ENCODE measurements around the gene KNDC1.

KNDC1 gene

DNA sequence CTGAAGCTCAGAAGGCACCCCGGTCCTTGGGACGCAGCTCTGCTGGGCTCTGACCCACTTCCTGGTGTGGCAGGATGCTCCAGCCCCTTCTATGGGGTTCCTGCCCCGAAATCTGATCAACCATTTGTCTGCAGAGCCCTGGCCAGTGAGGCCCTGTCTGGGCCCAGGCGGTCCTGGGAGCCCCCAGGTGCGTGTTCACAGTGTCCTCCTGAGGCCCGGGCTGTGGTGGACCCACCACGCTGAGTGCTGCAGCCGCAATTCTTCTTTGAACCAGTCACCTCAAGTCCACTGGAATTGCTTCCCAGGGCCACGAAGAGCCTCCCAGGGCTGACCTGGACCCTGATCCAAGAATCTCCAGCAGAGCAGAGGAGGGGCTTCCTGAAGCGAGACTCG is 19.1 kb downstream of the KNDC1 start:
- no peak for DNase-seq

- no peak for DNase-seq
Observed at GRCh38 chr10:133179651-133180050, 19.6 kb downstream of the KNDC1 start.

DNA sequence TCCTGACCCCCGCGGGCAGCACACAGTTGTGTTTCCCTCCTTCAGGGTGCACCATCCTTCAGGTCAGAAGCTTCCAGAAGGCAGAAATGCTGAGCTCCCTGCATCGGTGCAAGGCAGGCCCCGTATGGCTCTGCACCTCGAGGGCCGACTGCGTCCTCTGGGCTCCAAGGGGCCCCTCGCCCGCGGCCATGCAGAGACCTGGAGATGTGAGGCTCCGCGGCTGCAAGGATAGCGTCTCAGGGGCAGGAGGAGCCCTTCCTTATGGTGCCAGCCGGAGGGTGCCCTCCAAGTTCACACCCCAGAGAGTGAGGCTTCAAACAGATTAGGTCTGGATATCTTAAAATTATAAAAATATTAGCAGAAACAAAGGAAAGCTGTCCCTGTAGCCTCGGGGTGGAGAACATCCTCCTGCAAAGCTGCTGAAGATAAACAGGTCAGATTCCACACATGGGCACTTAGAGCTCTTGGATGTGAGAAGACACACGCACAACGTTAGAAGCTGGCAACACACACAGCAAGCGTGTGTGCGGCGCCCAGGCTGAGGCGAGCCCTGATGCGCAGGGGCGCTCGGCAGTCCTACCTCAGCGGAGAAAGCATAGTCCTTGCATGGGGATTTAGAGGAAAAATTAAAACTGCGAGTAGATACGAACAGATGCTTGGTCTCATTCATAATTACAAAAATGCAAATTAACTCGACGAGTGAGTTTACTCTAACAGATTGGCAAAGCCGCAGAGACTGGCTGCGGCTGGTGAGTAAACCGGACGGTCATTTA is 20.4 kb downstream of the KNDC1 start:
- no peak for DNase-seq

DNA sequence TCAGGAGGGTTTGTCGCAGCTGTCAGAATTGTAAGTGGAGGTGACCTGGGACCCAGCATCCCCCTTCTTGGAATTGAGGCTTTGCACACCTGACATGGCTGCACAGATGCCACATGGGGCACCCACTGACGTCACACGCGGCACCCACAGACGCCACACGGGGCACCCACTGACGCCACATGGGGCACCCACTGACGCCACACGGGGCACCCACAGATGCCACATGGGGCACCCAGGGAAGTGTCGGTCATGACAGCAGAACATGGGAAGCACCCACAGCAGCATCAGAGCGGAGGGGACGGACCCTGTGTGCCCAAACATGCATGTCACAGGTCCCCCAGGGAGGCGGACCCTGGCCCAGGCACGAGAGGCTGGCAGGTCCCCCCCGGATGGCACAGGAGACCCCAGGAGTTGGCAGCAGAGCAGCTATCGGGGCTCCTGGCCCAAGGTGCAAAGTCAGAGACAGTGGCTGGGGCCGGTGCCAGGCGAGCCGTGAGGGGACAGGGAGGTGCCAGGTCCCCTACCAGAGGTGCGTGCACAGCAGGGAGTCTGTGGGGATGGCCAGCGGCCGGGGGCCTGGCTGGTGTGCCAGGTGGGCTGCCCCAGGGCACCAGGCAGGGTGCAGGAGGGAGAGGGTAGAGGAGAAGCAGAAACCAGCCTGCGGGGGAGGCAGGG is 21.1 kb downstream of the KNDC1 start:
- no peak for DNase-seq

GRCh38 chr10:133182190-133182589 is 22.2 kb downstream of the KNDC1 start:
- no peak for DNase-seq

- no peak for DNase-seq
Observed at GRCh38 chr10:133182791-133183645, 23.0 kb downstream of the KNDC1 start.

DNA sequence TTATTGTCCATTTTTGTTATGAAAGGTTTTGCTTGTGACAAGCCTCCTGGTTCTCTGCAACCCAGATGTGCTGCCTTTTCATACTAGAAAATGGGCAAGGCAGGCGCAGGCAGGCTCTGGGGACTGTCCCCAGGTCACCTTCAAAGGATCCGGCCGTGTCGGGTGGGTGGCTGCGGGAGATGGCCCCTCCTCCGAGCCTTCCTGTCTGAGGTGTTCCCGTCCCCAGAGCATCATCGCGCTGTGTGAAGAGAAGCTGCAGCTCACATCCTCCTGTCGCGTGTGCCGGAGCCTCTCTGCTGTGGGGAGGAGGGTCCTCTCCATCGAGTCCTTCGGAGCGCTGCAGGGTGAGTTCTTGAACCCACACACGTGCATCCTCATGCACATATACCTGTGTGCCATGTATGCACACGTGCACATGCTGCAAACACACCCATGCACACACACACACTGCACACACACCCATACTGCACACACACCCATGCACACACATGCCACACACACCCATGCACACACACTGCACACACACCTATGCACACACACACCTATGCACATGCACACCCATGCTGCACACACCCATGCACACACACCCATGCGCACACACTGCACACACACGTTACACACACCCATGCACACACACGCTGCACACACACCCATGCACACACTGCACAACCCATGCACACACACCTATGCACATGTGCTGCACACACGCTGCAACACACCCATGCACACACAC is 23.8 kb downstream of the KNDC1 start:
- no peak for DNase-seq

DNA sequence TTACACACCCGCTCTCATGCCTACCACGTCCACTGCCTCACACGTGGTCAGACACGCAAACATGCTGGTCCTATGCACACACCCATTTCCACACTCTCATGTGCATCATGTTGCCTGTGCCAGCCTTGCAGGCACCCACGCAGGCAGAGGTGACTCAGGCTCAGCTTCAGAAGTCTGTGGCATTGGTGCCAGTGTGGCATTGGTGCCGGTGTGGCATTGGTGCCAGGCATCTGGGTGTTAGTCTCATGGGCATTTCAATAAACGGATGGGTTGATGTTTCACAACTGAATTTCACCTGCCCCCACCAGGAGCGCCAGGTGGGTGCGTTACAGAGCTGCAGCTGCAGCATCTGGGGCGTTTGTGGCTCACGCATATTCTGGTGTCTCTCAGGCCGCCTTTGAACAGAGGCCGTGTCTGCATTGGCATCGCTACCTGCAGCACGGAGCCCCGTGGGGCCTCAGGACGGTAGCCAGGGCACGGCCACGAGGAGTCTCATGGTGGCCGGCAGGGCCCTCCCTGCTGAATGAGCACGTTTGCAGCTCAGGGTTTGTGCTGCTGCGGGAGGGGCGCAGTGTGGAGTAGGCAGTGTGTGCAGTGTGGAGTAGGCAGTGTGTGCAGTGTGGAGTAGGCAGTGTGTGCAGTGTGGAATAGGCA is 24.7 kb downstream of the KNDC1 start:
- DNase-seq = no peak

GRCh38 chr10:133185421-133185820 is 25.4 kb downstream of the KNDC1 start:
- DNase-seq = no peak

DNA sequence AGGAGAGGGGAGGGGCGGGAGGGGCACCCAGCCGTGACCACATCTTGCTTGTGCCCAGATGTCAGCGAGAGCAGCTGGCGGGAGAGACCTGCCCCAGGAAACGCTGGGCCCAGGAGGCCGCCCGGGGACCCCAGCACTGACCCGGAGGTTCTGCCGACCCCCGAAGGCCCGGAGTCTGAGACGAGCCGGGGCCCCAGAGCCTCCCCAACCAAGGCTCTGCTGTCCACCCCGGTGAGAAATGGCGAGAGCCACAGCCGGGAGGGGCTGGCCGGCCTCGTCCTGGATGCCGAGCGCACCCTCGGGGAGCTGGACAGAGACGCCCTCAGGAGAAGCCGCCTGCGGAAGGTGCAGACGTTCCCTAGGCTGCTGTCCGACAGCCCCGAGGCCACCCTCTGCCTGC is 25.9 kb downstream of the KNDC1 start:
- no peak for DNase-seq

DNA sequence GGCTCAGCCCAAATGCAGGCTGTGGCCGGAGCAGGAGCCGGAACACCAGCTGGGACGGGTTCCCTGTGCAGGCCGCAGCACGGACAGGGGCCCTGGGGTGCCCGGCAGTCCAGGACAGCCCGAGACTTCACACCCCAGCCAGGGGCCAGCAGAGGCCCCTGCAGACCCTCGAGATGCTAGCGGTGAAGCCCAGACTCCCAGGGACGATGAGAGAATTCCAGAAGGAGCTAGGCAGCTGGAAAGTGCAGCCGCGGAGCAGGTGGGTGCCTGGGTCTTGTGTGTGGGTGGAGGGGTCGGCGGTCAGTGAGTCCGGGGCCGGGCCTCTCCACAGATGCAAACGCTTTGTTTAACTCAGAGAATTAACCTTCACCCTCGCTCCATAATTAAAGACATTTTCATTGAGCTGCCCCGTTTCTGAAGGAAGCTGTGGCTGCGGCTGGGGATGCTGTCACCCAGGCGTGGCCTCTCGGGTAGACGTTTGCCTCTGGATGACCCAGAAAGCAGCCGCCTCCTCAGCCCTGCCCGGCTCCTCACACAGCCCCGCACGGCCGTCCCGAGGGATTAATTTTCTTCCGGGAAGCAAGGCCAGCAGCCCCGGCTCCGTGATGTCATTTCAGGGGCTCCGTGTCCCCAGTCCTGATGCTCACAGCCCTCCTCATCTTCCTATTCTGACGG is 26.5 kb downstream of the KNDC1 start:
- DNase-seq = no peak

DNA sequence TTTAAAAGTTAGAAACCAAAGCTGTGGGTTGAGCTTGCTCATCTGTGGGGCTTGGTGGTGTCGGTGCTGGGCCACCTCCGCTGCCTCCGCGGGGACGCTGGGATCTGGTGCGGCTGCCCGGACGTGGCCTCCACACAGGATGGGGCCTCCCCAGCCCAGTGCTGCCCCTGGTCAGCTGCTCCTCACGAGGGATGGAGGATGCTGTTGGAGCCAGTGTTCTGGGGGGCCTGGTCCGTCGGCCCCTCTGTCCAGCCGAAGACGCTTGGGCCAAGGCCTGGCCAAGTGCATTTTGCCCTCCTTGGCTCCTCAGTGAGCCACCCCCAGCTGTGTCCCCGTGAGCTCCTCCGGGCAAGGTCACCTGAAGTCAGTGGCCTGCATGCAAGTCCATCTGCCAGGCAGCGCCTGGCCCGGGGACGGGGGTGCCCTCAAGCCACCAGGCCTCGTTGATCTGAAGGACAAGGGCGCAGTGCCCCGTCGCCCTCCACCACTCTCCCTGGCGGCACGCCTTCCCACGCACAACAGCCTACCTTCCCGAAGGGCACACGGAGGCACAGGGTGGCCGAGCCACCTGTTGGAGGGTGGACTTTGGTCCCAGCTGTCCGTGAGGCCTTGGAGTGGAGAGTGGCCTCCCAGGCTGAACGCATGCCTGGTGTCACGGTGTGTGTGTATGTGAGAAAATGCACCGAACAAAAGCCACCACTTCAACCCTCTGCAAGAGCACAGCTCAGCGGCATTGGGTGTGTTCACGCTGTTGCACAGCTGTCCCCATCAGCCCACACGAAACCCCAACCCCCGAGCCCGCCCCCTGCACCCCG is 27.3 kb downstream of the KNDC1 start:
- no peak for DNase-seq

GRCh38 chr10:133187906-133188681 is 28.1 kb downstream of the KNDC1 start:
- no peak for DNase-seq

DNA sequence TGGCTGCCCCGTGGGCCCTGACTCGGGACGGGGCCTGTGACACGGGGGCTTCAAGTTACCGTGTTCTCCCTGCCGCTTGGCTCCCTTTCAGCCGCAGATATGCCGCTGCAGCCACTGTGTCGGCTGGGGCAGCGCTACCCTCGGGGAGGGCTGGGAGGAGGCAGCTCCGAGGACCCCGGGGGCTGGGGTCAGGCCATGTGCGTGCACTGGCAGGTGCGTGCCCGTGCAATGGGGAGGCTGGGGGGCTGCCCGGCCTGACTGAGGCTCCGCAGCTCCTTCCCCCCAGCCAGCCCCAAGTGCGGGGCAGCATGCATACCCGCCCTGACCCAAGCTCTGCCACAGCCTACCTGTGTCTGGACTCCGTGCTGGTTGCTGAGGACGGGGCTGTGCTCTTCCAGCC is 29.2 kb downstream of the KNDC1 start:
- DNase-seq = no peak

DNA sequence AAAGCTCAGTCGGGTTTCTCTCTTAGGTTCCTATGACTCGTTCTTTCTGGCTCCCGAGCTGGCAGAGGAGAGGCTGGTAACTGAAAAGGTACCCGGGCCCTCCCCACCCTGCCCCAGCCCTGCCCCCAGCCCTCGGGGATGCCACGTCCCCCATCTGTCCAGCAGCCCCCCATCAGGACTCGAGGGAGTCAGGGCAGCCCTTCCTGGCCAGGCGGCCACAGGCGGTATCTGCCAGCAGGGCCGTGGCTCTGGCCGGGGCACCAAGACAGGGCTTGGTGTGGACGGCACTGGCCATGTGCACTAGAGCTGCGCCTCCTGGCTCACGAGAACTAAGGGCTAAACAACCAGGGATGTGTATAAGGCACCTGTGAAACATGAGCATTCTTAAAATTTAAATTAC is 29.7 kb downstream of the KNDC1 start:
- no peak for DNase-seq

DNA sequence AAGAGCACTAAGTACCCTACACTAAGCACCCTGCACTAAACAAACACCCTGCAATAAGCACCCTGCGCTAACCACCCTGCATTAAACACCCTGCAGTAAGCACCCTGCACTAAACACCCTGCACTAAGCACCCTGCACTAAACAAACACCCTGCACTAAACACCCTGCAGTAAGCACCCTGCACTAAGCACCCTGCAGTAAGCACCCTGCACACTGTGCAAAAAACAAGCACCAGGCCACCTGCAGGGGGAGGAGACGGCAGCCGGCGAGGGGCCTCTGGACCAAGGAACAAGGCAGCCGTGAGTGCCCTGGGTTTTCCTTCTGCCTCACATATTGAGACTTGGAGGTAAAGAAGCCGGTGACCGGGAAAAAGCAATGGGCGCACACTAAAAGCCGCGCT is 30.2 kb downstream of the KNDC1 start:
- DNase-seq = no peak

DNA sequence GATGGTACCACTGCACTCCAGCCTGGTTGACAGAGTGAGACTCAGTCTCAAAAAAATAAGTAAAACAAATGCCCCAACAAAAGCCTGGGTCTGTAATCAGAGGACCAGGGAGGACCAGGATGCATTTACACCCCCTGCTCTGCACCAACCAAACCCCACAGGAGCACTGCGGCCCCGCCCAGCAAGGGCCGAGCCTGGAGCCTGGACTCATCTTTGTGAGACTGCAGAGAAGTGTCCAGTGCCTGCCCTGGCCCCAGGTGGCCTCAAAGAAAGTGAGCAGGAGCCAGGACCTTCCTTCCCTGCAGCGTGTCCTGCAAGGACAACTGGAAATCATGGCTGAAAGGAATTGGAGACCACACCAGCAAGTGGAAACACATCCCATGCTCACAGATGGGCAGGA is 31.6 kb downstream of the KNDC1 start:
- DNase-seq = no peak

GRCh38 chr10:133194151-133194550 is 34.1 kb downstream of the KNDC1 start:
- DNase-seq = no peak

DNA sequence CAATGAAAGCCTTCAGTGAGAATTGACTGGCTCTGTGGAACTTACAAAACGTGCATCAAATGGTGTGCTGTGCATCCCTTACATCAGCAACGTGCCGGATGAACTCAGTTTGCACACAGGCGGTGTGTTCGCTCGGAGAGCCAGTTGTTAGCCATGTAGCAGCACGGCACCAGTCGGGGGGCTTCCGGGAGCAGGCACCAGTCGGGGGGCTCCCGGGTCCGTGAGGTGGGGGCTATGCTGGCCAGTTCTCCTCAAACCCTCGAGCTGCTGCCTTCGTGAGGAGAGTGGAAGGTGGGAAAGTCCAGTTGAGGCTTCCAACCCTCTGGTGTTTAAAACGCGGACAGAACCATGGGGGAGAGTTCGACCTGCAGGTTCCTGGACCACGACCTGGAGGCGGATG is 35.1 kb downstream of the KNDC1 start:
- no peak for DNase-seq

DNA sequence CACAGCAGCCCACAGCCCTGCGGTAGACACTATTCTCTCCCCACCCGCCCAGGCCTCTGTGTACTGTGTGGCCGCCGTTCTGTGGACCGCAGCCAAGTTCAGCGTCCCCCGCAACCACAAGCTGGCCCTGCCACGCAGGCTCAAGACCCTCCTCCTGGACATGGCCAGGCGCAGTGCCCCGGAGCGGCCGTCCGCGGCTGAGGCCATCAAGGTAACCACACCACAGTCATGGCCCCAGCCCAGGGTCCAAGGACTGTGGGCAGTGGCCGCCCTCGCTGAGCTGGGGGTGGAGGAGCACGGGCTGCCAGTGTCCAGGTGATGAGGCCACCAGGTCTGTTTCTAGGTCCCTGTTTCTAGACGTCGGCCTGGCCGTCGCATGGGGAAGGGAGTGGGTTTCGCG is 35.6 kb downstream of the KNDC1 start:
- DNase-seq = no peak
